ENCODE measurements around the gene GRIK1. TPM values are rescaled to one million over a fixed set of nuclear protein-coding genes. Genes with fewer than 3 reads are reported as not detected.

The GRIK1 gene
- total RNA-seq, 1 experiment from 2014 or later: 0.09 TPM

- POLR2A ChIA-PET: no interaction called here
- no peaks in the 10 kb centered on the region for H3K9me3 Mint-ChIP-seq
- ATAC-seq: no peak
Observed at GRCh38 chr21:29821230-29821629, 118.6 kb downstream of the GRIK1 start.

DNA sequence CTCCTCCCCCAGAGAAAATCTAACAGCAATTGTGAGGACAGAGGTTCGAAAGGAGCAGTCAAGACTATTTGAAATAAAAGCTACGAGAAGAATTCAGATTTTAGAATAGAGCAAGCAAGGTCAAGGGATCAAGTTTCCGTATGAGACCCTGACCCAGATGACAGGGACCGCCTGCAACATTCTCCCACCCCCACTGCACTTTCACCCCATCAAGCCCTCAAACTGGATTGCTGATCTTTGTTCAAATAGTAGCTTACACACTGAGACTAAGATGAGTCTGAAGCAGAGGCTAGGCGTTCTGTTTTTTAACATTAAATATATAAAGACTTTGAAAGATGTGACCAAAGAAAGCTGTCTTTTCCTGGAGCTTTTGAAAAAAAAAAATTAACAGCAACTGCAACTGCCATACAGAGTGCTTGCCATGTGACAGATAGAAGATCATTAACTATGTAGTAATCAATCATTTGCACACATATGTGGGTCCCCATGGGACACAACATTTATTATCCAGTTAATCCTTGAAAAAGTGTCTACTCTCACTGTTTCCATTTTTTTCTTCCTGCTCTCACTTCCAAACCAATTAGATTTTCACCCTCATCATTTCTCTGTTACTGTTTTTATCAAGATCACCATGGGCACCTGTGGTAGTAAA is 120.0 kb downstream of the GRIK1 start:
- peaks cover 16% of the 10 kb centered on the region for H3K4me1 Mint-ChIP-seq
- no peak overlapping the region for H3K4me3 Mint-ChIP-seq
- POLR2A ChIA-PET: no interaction called here
- no peak for TF ChIP-seq USF1 (CRISPR knock-in tag; IDR thresholded peaks at IDR 0.05)
- no peak for TF ChIP-seq ZNF232 (CRISPR knock-in tag; IDR thresholded peaks at IDR 0.05)
- CTCF ChIA-PET: interaction anchor here (0.8 kb wide), 1 partner anchor 30 kb away, joined by 3 read pairs; no protein-coding TSS in a partner anchor
- DNase-seq (ENCODE audit: low spot score) (no peak), ATAC-seq (no peak)
- H3K27me3 Mint-ChIP-seq (ENCODE audit: low read depth): no peaks in the 10 kb centered on the region
- no peaks in the 10 kb centered on the region for H3K36me3 Mint-ChIP-seq
- H3K9me3 Mint-ChIP-seq: no peaks in the 10 kb centered on the region
- no peak overlapping the region for H3K27ac Mint-ChIP-seq

More at GRCh38 chr21:29821230-29821629, 118.6 kb downstream of the GRIK1 start:
- Mint-ChIP-seq H3K4me1 (peaks cover 15% of the 10 kb centered on the region), H3K36me3 (no peaks in the 10 kb centered on the region), H3K4me3 (no peak overlapping the region), H3K27ac (no peak overlapping the region), H3K27me3 (ENCODE audit: low read depth) (no peaks in the 10 kb centered on the region)
- CTCF ChIA-PET: no interaction called here
- TF ChIP-seq ATF2 (CRISPR knock-in tag; IDR thresholded peaks at IDR 0.05; ENCODE audit: borderline replicate concordance, low read depth): no peak
- TF ChIP-seq, protein P1, sequence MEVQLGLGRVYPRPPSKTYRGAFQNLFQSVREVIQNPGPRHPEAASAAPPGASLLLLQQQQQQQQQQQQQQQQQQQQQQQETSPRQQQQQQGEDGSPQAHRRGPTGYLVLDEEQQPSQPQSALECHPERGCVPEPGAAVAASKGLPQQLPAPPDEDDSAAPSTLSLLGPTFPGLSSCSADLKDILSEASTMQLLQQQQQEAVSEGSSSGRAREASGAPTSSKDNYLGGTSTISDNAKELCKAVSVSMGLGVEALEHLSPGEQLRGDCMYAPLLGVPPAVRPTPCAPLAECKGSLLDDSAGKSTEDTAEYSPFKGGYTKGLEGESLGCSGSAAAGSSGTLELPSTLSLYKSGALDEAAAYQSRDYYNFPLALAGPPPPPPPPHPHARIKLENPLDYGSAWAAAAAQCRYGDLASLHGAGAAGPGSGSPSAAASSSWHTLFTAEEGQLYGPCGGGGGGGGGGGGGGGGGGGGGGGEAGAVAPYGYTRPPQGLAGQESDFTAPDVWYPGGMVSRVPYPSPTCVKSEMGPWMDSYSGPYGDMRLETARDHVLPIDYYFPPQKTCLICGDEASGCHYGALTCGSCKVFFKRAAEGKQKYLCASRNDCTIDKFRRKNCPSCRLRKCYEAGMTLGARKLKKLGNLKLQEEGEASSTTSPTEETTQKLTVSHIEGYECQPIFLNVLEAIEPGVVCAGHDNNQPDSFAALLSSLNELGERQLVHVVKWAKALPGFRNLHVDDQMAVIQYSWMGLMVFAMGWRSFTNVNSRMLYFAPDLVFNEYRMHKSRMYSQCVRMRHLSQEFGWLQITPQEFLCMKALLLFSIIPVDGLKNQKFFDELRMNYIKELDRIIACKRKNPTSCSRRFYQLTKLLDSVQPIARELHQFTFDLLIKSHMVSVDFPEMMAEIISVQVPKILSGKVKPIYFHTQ (CRISPR knock-in tag; IDR thresholded peaks at IDR 0.05): no peak
- TF ChIP-seq ZBTB43 (CRISPR knock-in tag; IDR thresholded peaks at IDR 0.05): no peak
- TF ChIP-seq CREB1 (CRISPR knock-in tag; IDR thresholded peaks at IDR 0.05): no peak
- DNase-seq (ENCODE audit: low spot score): no peak

DNA sequence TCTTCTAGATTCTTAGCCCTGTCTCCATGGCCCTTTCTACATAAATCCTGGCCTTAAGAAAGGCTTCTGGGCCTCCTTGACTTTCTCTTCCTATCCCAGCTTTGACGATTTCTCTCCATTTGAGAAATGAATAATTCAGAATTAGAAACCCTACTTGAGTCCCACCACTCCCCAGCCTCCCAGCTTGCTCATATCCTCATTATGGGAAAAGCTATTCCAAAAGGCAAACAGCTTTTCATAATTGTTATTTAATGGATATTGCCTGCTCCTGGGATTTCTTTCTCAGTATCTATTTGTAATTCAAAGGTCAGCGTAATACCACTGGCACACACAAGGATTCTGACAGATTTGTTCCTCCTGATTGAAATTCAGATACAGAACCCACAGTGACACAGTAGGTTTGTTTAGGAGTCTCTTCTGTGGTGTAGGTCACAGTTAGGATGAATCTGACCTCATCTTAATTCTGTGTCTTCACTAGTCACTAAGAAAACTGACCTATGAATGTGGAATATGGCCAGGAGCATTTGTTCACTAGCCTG is 121.3 kb downstream of the GRIK1 start:
- Mint-ChIP-seq H3K27me3 (ENCODE audit: low read depth) (no peaks in the 10 kb centered on the region), H3K4me1 (peaks cover 24% of the 10 kb centered on the region), H3K9me3 (no peaks in the 10 kb centered on the region), H3K27ac (peak overlapping the region; percentile 21; the same call in 1 of the 2 replicates), H3K36me3 (no peaks in the 10 kb centered on the region), H3K4me3 (no peak overlapping the region)
- ChIA-PET POLR2A (no interaction called here), CTCF (no interaction called here)
- no peak for DNase-seq (ENCODE audit: low spot score)
- ATAC-seq: no peak
- TF ChIP-seq FOXP1 (CRISPR knock-in tag; IDR thresholded peaks at IDR 0.05; ENCODE audit: borderline replicate concordance) (no peak), OVOL2 (CRISPR knock-in tag; IDR thresholded peaks at IDR 0.05; ENCODE audit: borderline replicate concordance) (no peak), ZNF317 (CRISPR knock-in tag; IDR thresholded peaks at IDR 0.05; ENCODE audit: borderline replicate concordance, low read depth) (no peak), E2F1 (CRISPR knock-in tag; IDR thresholded peaks at IDR 0.05) (no peak), E2F4 (CRISPR knock-in tag; IDR thresholded peaks at IDR 0.05; ENCODE audit: borderline replicate concordance, low read depth) (no peak), KAT7 (CRISPR knock-in tag; IDR thresholded peaks at IDR 0.05; ENCODE audit: borderline replicate concordance) (no peak)
- TF ChIP-seq, protein P2, sequence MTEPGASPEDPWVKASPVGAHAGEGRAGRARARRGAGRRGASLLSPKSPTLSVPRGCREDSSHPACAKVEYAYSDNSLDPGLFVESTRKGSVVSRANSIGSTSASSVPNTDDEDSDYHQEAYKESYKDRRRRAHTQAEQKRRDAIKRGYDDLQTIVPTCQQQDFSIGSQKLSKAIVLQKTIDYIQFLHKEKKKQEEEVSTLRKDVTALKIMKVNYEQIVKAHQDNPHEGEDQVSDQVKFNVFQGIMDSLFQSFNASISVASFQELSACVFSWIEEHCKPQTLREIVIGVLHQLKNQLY (CRISPR knock-in tag; IDR thresholded peaks at IDR 0.05): no peak
- TF ChIP-seq, protein P3, sequence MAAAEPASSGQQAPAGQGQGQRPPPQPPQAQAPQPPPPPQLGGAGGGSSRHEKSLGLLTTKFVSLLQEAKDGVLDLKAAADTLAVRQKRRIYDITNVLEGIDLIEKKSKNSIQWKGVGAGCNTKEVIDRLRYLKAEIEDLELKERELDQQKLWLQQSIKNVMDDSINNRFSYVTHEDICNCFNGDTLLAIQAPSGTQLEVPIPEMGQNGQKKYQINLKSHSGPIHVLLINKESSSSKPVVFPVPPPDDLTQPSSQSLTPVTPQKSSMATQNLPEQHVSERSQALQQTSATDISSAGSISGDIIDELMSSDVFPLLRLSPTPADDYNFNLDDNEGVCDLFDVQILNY (CRISPR knock-in tag; IDR thresholded peaks at IDR 0.05): no peak
- TF ChIP-seq, protein P4, sequence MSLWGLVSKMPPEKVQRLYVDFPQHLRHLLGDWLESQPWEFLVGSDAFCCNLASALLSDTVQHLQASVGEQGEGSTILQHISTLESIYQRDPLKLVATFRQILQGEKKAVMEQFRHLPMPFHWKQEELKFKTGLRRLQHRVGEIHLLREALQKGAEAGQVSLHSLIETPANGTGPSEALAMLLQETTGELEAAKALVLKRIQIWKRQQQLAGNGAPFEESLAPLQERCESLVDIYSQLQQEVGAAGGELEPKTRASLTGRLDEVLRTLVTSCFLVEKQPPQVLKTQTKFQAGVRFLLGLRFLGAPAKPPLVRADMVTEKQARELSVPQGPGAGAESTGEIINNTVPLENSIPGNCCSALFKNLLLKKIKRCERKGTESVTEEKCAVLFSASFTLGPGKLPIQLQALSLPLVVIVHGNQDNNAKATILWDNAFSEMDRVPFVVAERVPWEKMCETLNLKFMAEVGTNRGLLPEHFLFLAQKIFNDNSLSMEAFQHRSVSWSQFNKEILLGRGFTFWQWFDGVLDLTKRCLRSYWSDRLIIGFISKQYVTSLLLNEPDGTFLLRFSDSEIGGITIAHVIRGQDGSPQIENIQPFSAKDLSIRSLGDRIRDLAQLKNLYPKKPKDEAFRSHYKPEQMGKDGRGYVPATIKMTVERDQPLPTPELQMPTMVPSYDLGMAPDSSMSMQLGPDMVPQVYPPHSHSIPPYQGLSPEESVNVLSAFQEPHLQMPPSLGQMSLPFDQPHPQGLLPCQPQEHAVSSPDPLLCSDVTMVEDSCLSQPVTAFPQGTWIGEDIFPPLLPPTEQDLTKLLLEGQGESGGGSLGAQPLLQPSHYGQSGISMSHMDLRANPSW (CRISPR knock-in tag; conservative IDR thresholded peaks at IDR 0.05; ENCODE audit: low read depth): no peak
